H9 (cell line): ENCODE data around the gene METTL8. TPM values are rescaled to one million over a fixed set of nuclear protein-coding genes. Genes with fewer than 3 reads are reported as not detected.

Experiments used
- DNase-seq: peaks from one replicate; pipeline ENCODE4 v3.0.0-alpha.2; 2017
- H2AFZ ChIP-seq: one replicate; pipeline ENCODE4 v1.6.1; 2013; ENCODE audit warnings: mild to moderate bottlenecking, low read length, control low read depth, moderate library complexity
- H2AK5ac ChIP-seq: 2 replicates; pipeline ENCODE4 v1.6.1; 2013; ENCODE audit warnings: low read length, control low read depth, mixed read lengths; ENCODE audit not compliant: insufficient read length
- H2BK120ac ChIP-seq: one replicate; pipeline ENCODE4 v1.6.1; 2013; ENCODE audit warnings: low read depth, mild to moderate bottlenecking, low read length, control low read depth, inconsistent platforms; ENCODE audit not compliant: poor library complexity, severe bottlenecking
- H2BK12ac ChIP-seq: 2 replicates; pipeline ENCODE4 v1.6.1; 2013; ENCODE audit warnings: low read length, control low read depth, mixed read lengths, low read depth; ENCODE audit not compliant: insufficient read length
- H2BK15ac ChIP-seq: 2 replicates; pipeline ENCODE4 v1.6.1; 2013; ENCODE audit warnings: low read depth, low read length, control low read depth
- H2BK20ac ChIP-seq: one replicate; pipeline ENCODE4 v1.6.1; 2013; ENCODE audit warnings: low read depth, mild to moderate bottlenecking, low read length, control low read depth, inconsistent platforms; ENCODE audit not compliant: poor library complexity, severe bottlenecking
- H2BK5ac ChIP-seq: 2 replicates; pipeline ENCODE4 v1.6.1; 2013; ENCODE audit warnings: low read length, control low read depth, mixed read lengths; ENCODE audit not compliant: insufficient read length
- H3K14ac ChIP-seq: 2 replicates; pipeline ENCODE4 v1.6.1; 2013; ENCODE audit warnings: low read length, control low read depth; ENCODE audit not compliant: insufficient read depth
- H3K18ac ChIP-seq: 2 replicates; pipeline ENCODE4 v1.6.1; 2013; ENCODE audit warnings: low read depth, mild to moderate bottlenecking, mixed read lengths, low read length, control low read depth; ENCODE audit not compliant: insufficient read length
- H3K23ac ChIP-seq: 2 replicates; pipeline ENCODE4 v1.6.1; 2013; ENCODE audit warnings: low read length, control low read depth, mixed read lengths, low read depth; ENCODE audit not compliant: insufficient read length
- H3K23me2 ChIP-seq: 2 replicates; pipeline ENCODE4 v1.6.1; 2013; ENCODE audit warnings: low read depth, mild to moderate bottlenecking, mixed read lengths, low read length, control low read depth; ENCODE audit not compliant: insufficient read length, poor library complexity, severe bottlenecking
- H3K27ac ChIP-seq: 2 replicates; pipeline ENCODE4 v1.5.1; 2013; ENCODE audit warnings: low read length, control low read depth, mixed read lengths, low read depth; ENCODE audit not compliant: insufficient read length
- H3K27me3 ChIP-seq: 2 replicates; pipeline ENCODE4 v1.6.1; 2013; ENCODE audit warnings: low read length, control low read depth, inconsistent platforms; ENCODE audit not compliant: insufficient read depth
- H3K4ac ChIP-seq: 2 replicates; pipeline ENCODE4 v1.6.1; 2013; ENCODE audit warnings: low read depth, mild to moderate bottlenecking, control low read depth, inconsistent platforms, low read length, moderate library complexity
- H3K4me1 ChIP-seq: 2 replicates; pipeline ENCODE4 v1.6.1; 2013; ENCODE audit warnings: low read length, control low read depth, inconsistent platforms; ENCODE audit not compliant: insufficient read depth
- H3K4me2 ChIP-seq: 2 replicates; pipeline ENCODE4 v1.6.1; 2013; ENCODE audit warnings: low read length, control low read depth, mixed read lengths; ENCODE audit not compliant: insufficient read length, insufficient read depth
- H3K56ac ChIP-seq: 2 replicates; pipeline ENCODE4 v1.6.1; 2013; ENCODE audit warnings: low read depth, mild to moderate bottlenecking, mixed read lengths, low read length, control low read depth; ENCODE audit not compliant: insufficient read length
- H3K79me1 ChIP-seq: 2 replicates; pipeline ENCODE4 v1.6.1; 2013; ENCODE audit warnings: low read depth, mild to moderate bottlenecking, moderate library complexity, low read length, control low read depth, inconsistent platforms; ENCODE audit not compliant: insufficient read depth, poor library complexity, severe bottlenecking
- H3K79me2 ChIP-seq: 2 replicates; pipeline ENCODE4 v1.6.1; 2013; ENCODE audit warnings: low read length, control low read depth, inconsistent platforms; ENCODE audit not compliant: insufficient read depth
- H3K9ac ChIP-seq: 2 replicates; pipeline ENCODE4 v1.6.1; 2013; ENCODE audit warnings: low read length, control low read depth, mixed read lengths; ENCODE audit not compliant: insufficient read length; ENCODE audit errors: extremely low read depth
- H3K9me3 ChIP-seq: one replicate; pipeline ENCODE4 v1.6.1; 2013; ENCODE audit warnings: low read depth, low read length, inconsistent platforms; ENCODE audit not compliant: control insufficient read depth
- H3T11ph ChIP-seq: one replicate; pipeline ENCODE4 v1.6.1; 2013; ENCODE audit warnings: mild to moderate bottlenecking, low read length, control low read depth, inconsistent platforms
- H4K20me1 ChIP-seq: one replicate; pipeline ENCODE4 v1.6.1; 2013; ENCODE audit not compliant: control insufficient read depth, insufficient read length, insufficient read depth
- H4K5ac ChIP-seq: 2 replicates; pipeline ENCODE4 v1.6.1; 2013; ENCODE audit warnings: low read depth, mild to moderate bottlenecking, mixed read lengths, low read length, control low read depth; ENCODE audit not compliant: insufficient read length
- H4K8ac ChIP-seq: replicated peaks from 2 replicates; pipeline ENCODE4 v1.6.1; 2013; ENCODE audit warnings: low read length, control low read depth, mixed read lengths, low read depth; ENCODE audit not compliant: insufficient read length
- H4K91ac ChIP-seq: 2 replicates; pipeline ENCODE4 v1.6.1; 2013; ENCODE audit warnings: low read depth, mild to moderate bottlenecking, moderate library complexity, mixed read lengths, low read length, control low read depth; ENCODE audit not compliant: insufficient read length
- H3K27ac Mint-ChIP-seq, 3 experiments: 2 replicates in 2 of 3; 3 replicates in 1 of 3; pipeline ENCODE4 v1.8.0; 2020 to 2021; ENCODE audit warnings: mixed read lengths in 3 of 3, mild to moderate bottlenecking in 1 of 3, moderate library complexity in 1 of 3
- H3K27me3 Mint-ChIP-seq: 2 replicates; pipeline ENCODE4 v1.8.0; 2021; ENCODE audit warnings: low read depth, mild to moderate bottlenecking, moderate library complexity, mixed read lengths
- H3K36me3 Mint-ChIP-seq, 3 experiments: 2 replicates in 2 of 3; 3 replicates in 1 of 3; pipeline ENCODE4 v1.8.0; 2020 to 2021; ENCODE audit warnings: low read depth in 3 of 3, mixed read lengths in 3 of 3; ENCODE audit not compliant: insufficient read depth in 1 of 3
- H3K4me1 Mint-ChIP-seq, 2 experiments: 2 replicates each; pipeline ENCODE4 v1.8.0; 2020; ENCODE audit warnings: mixed read lengths in 2 of 2
- H3K4me3 Mint-ChIP-seq, 2 experiments: 2 replicates in 1 of 2; 3 replicates in 1 of 2; pipeline ENCODE4 v1.8.0; 2020 to 2021; ENCODE audit warnings: mild to moderate bottlenecking in 2 of 2, mixed read lengths in 2 of 2, moderate library complexity in 1 of 2
- H3K9me3 Mint-ChIP-seq, 2 experiments: 2 replicates in 1 of 2; 3 replicates in 1 of 2; pipeline ENCODE4 v1.8.0; 2020; ENCODE audit warnings: mild to moderate bottlenecking in 2 of 2, mixed read lengths in 2 of 2, moderate library complexity in 1 of 2
- CTCF ChIP-seq: fragments of 200-600 bp; sonication (generic); conservative IDR thresholded peaks from 3 replicates; pipeline ENCODE4 v1.8.0; 2021; ENCODE audit warnings: antibody characterized with exemption, mild to moderate bottlenecking
- WGBS: extraction: QIAGEN DNeasy Blood & Tissue Kit; methylation state at CpG from one replicate; pipeline ENCODE4 v1.1.7; 2013; ENCODE audit warnings: missing lambda C conversion rate, low lambda C conversion rate, mixed read lengths; ENCODE audit not compliant: insufficient read length; ENCODE audit errors: extremely low coverage; 5-methylcytosine and 5-hydroxymethylcytosine counted together
- total RNA-seq: library from RNA; stranded (reverse); gene quantifications from 2 replicates; pipeline ENCODE4 v1.2.1, GENCODE V29; 2021

Gene METTL8
- total RNA-seq, 1 experiment from 2014 or later: 40.9 TPM

DNA sequence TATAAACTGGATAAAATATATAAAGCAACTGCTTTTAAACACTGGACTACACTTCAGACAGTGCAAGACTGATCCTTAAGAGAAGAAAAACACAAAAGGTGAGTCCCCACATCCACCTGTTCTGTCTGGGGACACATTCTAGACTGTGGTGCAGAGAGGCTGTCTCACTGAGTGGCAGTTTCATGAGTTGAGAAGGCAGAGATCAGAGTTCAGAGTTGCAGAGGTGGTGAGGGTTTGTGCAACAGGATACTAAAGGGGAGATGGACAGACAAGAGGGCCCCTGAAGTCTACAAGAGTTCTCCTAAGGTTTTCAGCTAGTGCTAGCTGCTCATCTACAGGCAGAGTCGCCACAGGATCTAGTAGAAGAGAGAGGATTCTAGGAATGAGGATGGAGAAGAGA lies 68.0 kb downstream of the METTL8 start:
- H3K9me3 ChIP-seq: no peaks in the 10 kb centered on the region
- H3K27me3 ChIP-seq: no peaks in the 10 kb centered on the region
- no peak overlapping the region for H2BK20ac ChIP-seq
- H3K27ac Mint-ChIP-seq: peak overlapping the region in 1 of 3 experiments; percentile 3; a peak in 1 of 7 replicates
- H3K23ac ChIP-seq: no peak overlapping the region
- no peak overlapping the region for H3T11ph ChIP-seq
- H3K9ac ChIP-seq: no peak overlapping the region
- H3K79me1 ChIP-seq: no peaks in the 10 kb centered on the region
- peaks cover 9 to 19% (median 16%) of the 10 kb centered on the region in 3 experiments; a peak in 6 of 7 replicates for H3K36me3 Mint-ChIP-seq
- H3K4me1 ChIP-seq: no peaks in the 10 kb centered on the region
- H3K56ac ChIP-seq: no peak overlapping the region
- H3K14ac ChIP-seq: no peak overlapping the region
- TF ChIP-seq CTCF: no peak
- no peak overlapping the region for H3K4ac ChIP-seq
- H2AK5ac ChIP-seq: no peak overlapping the region
- no peaks in the 10 kb centered on the region for H3K23me2 ChIP-seq
- H3K79me2 ChIP-seq: no peaks in the 10 kb centered on the region
- H3K18ac ChIP-seq: no peak overlapping the region
- no peak overlapping the region for H2BK12ac ChIP-seq
- no peak overlapping the region for H4K8ac ChIP-seq
- H2BK120ac ChIP-seq: no peak overlapping the region
- no peak for DNase-seq
- H2BK5ac ChIP-seq: no peak overlapping the region
- H4K91ac ChIP-seq: no peak overlapping the region
- no peak overlapping the region for H3K27ac ChIP-seq
- no peak overlapping the region for H3K4me2 ChIP-seq
- H4K20me1 ChIP-seq: no peaks in the 10 kb centered on the region
- no peaks in the 10 kb centered on the region for H3K27me3 Mint-ChIP-seq
- peaks cover 13 to 17% of the 10 kb centered on the region in 2 experiments for H3K9me3 Mint-ChIP-seq
- H2BK15ac ChIP-seq: no peak overlapping the region
- H3K4me1 Mint-ChIP-seq: peaks cover 7 to 15% of the 10 kb centered on the region in 2 experiments
- WGBS: no CpG with 5 or more reads among the region's 1 CpG
- H3K4me3 Mint-ChIP-seq: no peak overlapping the region
- no peak overlapping the region for H4K5ac ChIP-seq
- H2AFZ ChIP-seq: no peak overlapping the region
